ENCODE data around the gene DNM3. TPM values are rescaled to one million over a fixed set of nuclear protein-coding genes. Genes with fewer than 3 reads are reported as not detected.

The DNM3 gene
- total and polyA plus RNA-seq, 10 of the 15 experiments (the other 5 are each of a cell fraction or from before 2014, with no cell fraction given): 0.03 to 1.5 (median 0.08) TPM; not detected in 3

DNA sequence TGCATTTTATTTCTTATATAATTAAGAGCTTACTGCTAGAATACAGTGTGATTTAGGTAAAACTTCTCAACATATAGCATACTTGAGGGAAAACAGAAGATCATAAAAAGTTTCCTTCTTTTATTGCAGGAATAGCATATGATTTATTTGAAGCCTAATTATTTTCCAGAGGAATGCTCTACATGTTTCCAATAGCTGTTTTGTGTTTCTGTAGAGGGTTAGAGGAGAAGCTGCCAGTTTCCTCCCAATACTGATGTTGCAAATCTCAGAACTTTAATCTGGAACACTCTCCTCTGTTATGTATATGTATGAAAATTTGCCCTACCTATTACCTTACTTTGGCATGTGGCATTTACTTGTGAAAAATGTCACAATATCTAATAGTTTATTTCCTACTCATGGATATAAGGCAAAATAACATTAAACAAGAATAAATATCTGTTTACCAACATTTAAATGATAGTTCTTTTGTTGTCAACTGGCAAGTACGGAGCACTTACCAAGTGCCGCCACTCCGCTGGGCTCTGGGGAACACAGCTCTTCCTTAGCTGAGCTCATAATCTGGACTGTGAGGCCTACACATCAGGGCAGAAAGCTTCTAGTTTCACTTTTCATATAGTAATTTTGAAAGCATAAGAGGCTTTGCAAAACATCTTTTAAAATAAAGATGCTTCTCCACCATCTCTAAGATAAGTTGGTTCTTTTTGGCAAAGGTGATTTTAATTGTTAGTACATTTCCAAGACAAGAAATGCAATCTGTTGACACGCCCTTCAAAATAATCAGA, 339.4 kb downstream of the DNM3 start:
- CTCF ChIA-PET: interaction anchor here (0.6 to 3.0 kb wide), 13 partner anchors 11 to 249 kb away, joined by 3 to 18 read pairs (median 4); no protein-coding TSS in a partner anchor
- BruUV-seq (replicated peaks): TSS peak; percentile 87
- peak; percentile 88 for ATAC-seq
- WGBS (ENCODE audit: insufficient coverage, insufficient replicate concordance, low lambda C conversion rate, missing lambda C conversion rate): 2% methylated on average over 4 of the region's 4 CpGs
- Histone ChIP-seq H2AFZ (ENCODE audit: control insufficient read depth, low read depth, low read length) (peak overlapping the region; percentile 68), H3K79me2 (ENCODE audit: control insufficient read depth, insufficient read depth, low read length) (peaks cover 1% of the 10 kb centered on the region), H3K4me2 (ENCODE audit: control insufficient read depth, insufficient read depth) (peak overlapping the region; percentile 89), H3K9ac (ENCODE audit: control insufficient read depth, insufficient read depth, low read length) (peak overlapping the region; percentile 69), H3K9me3 (replicated peaks; ENCODE audit: control insufficient read depth, insufficient read depth, low read length) (no peaks in the 10 kb centered on the region), H3K27me3 (replicated peaks in 1 of 2; ENCODE audit: control insufficient read depth in 2 of 2, insufficient read depth in 2 of 2, low read length in 1 of 2) (no peaks in the 10 kb centered on the region), H4K20me1 (ENCODE audit: control insufficient read depth, insufficient read depth) (no peaks in the 10 kb centered on the region), H3K36me3 (ENCODE audit: control insufficient read depth in 2 of 2, insufficient read depth in 2 of 2, low read length in 1 of 2) (no peaks in the 10 kb centered on the region), H3K27ac (ENCODE audit: control insufficient read depth, insufficient read depth) (peak overlapping the region; percentile 86), H3K4me1 (ENCODE audit: control insufficient read depth, insufficient read depth, low read length) (peaks cover 29% of the 10 kb centered on the region), H3K4me3 (peak overlapping the region; percentile 58)
- POLR2A ChIA-PET: interaction anchor here (0.6 to 1.6 kb wide), 6 partner anchors 12 to 217 kb away, joined by 3 to 10 read pairs (median 4); no protein-coding TSS in a partner anchor
- RAD21 ChIA-PET (ENCODE audit: unreplicated experiment): interaction anchor here (0.7 to 9.1 kb wide), 27 partner anchors 9 to 223 kb away, joined by 3 to 180 read pairs (median 5); no protein-coding TSS in a partner anchor
- FAIRE-seq: peak; percentile 74
- peak; percentile 69 for DNase-seq (ENCODE audit: low read depth, low spot score)
- intact Hi-C loops (cut with micrococcal nuclease; ENCODE audit: unreplicated experiment): loop anchor here (1.0 to 5.0 kb wide), 8 partner anchors 46 to 218 kb away; no protein-coding TSS in a partner anchor
- in situ Hi-C loops (cut with MboI): loop anchor here (5.0 kb wide), 1 partner anchor 212 kb away; no protein-coding TSS in a partner anchor
- SMC1A ChIA-PET (ENCODE audit: uncharacterized antibody, unreplicated experiment): interaction anchor here (0.6 to 10.6 kb wide), 30 partner anchors 12 to 248 kb away, joined by 3 to 130 read pairs (median 5); no protein-coding TSS in a partner anchor
- TF ChIP-seq IRF4 (IDR thresholded peaks at IDR 0.05; ENCODE audit: low read depth, low read length) (no peak), TAF1 (IDR thresholded peaks at IDR 0.05; ENCODE audit: borderline replicate concordance, low read depth, low read length) (peak; percentile 52; the same call in 1 of the 2 replicates), EP300 (IDR thresholded peaks at IDR 0.05; ENCODE audit: borderline replicate concordance in 1 of 2, control insufficient read depth in 1 of 2, low read depth in 2 of 2, low read length in 2 of 2) (peak in 1 of 2 experiments; percentile 36; a peak in 1 of 4 replicates), CREB1 (IDR thresholded peaks at IDR 0.05; ENCODE audit: low read depth) (0 out of 2 replicates have a peak, but pooled peaks have one; percentile 9), MEF2A (IDR thresholded peaks at IDR 0.05; ENCODE audit: insufficient read depth, low read depth, low read length) (0 out of 2 replicates have a peak, but pooled peaks have one; percentile 18), BCL11A (IDR thresholded peaks at IDR 0.05; ENCODE audit: low read depth, low read length) (0 out of 2 replicates have a peak, but pooled peaks have one; percentile 8), GATAD2B (conservative IDR thresholded peaks at IDR 0.05; ENCODE audit: low read depth) (no peak), ASH2L (IDR thresholded peaks at IDR 0.05; ENCODE audit: borderline replicate concordance, low read depth) (no peak), TCF12 (IDR thresholded peaks at IDR 0.05; ENCODE audit: low read depth, low read length) (no peak), RAD21 (IDR thresholded peaks at IDR 0.05; ENCODE audit: insufficient read depth, low read depth, low read length) (peak; percentile 26; the same call in 1 of the 2 replicates)
- TF ChIP-seq, protein P1, sequence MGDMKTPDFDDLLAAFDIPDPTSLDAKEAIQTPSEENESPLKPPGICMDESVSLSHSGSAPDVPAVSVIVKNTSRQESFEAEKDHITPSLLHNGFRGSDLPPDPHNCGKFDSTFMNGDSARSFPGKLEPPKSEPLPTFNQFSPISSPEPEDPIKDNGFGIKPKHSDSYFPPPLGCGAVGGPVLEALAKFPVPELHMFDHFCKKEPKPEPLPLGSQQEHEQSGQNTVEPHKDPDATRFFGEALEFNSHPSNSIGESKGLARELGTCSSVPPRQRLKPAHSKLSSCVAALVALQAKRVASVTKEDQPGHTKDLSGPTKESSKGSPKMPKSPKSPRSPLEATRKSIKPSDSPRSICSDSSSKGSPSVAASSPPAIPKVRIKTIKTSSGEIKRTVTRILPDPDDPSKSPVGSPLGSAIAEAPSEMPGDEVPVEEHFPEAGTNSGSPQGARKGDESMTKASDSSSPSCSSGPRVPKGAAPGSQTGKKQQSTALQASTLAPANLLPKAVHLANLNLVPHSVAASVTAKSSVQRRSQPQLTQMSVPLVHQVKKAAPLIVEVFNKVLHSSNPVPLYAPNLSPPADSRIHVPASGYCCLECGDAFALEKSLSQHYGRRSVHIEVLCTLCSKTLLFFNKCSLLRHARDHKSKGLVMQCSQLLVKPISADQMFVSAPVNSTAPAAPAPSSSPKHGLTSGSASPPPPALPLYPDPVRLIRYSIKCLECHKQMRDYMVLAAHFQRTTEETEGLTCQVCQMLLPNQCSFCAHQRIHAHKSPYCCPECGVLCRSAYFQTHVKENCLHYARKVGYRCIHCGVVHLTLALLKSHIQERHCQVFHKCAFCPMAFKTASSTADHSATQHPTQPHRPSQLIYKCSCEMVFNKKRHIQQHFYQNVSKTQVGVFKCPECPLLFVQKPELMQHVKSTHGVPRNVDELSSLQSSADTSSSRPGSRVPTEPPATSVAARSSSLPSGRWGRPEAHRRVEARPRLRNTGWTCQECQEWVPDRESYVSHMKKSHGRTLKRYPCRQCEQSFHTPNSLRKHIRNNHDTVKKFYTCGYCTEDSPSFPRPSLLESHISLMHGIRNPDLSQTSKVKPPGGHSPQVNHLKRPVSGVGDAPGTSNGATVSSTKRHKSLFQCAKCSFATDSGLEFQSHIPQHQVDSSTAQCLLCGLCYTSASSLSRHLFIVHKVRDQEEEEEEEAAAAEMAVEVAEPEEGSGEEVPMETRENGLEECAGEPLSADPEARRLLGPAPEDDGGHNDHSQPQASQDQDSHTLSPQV (IDR thresholded peaks at IDR 0.05): 0 out of 2 replicates have a peak, but pooled peaks have one; percentile 24
- TF ChIP-seq, protein P2, sequence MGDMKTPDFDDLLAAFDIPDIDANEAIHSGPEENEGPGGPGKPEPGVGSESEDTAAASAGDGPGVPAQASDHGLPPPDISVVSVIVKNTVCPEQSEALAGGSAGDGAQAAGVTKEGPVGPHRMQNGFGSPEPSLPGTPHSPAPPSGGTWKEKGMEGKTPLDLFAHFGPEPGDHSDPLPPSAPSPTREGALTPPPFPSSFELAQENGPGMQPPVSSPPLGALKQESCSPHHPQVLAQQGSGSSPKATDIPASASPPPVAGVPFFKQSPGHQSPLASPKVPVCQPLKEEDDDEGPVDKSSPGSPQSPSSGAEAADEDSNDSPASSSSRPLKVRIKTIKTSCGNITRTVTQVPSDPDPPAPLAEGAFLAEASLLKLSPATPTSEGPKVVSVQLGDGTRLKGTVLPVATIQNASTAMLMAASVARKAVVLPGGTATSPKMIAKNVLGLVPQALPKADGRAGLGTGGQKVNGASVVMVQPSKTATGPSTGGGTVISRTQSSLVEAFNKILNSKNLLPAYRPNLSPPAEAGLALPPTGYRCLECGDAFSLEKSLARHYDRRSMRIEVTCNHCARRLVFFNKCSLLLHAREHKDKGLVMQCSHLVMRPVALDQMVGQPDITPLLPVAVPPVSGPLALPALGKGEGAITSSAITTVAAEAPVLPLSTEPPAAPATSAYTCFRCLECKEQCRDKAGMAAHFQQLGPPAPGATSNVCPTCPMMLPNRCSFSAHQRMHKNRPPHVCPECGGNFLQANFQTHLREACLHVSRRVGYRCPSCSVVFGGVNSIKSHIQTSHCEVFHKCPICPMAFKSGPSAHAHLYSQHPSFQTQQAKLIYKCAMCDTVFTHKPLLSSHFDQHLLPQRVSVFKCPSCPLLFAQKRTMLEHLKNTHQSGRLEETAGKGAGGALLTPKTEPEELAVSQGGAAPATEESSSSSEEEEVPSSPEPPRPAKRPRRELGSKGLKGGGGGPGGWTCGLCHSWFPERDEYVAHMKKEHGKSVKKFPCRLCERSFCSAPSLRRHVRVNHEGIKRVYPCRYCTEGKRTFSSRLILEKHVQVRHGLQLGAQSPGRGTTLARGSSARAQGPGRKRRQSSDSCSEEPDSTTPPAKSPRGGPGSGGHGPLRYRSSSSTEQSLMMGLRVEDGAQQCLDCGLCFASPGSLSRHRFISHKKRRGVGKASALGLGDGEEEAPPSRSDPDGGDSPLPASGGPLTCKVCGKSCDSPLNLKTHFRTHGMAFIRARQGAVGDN (IDR thresholded peaks at IDR 0.05): peak; percentile 37; the same call in 1 of the 2 replicates

All from GM12878 (cell line).